RCC 7860 (cell line): ENCODE data around the gene MOCOS.
A peak's percentile ranks its signal among the peaks of the same experiment; 100 is the strongest.

Source experiments
- DNase-seq: peaks from one replicate; pipeline ENCODE4 v3.0.0-alpha.2; 2015; ENCODE audit warnings: low spot score
- FAIRE-seq: peaks from 2 replicates; lab custom pipeline; 2012; peaks lifted over from hg19 to GRCh38; lab: Jason Lieb, UNC

The MOCOS gene

GRCh38 chr18:36265015-36265414 lies 77.7 kb downstream of the MOCOS start:
- DNase-seq (no peak), FAIRE-seq (no peak)

GRCh38 chr18:36269157-36269556 lies 81.9 kb downstream of the MOCOS start:
- DNase-seq (no peak), FAIRE-seq (no peak)

- no peak for FAIRE-seq
- DNase-seq = no peak
Measured at GRCh38 chr18:36271153-36271552, 83.9 kb downstream of the MOCOS start.

GRCh38 chr18:36273347-36273746 lies 86.0 kb downstream of the MOCOS start:
- no peak for FAIRE-seq
- no peak for DNase-seq

- FAIRE-seq = no peak
- DNase-seq = no peak
Measured at GRCh38 chr18:36274083-36274715, 86.9 kb downstream of the MOCOS start.

- DNase-seq (no peak), FAIRE-seq (no peak)
Measured at GRCh38 chr18:36275561-36275960, 88.3 kb downstream of the MOCOS start.

GRCh38 chr18:36279001-36279400 lies 91.7 kb downstream of the MOCOS start:
- FAIRE-seq = no peak
- DNase-seq = no peak

- FAIRE-seq (no peak), DNase-seq (no peak)
Measured at GRCh38 chr18:36281936-36282335, 94.6 kb downstream of the MOCOS start.

- no peak for FAIRE-seq
Measured at GRCh38 chr18:36283448-36283847, 96.2 kb downstream of the MOCOS start.

GRCh38 chr18:36284268-36284667 lies 97.0 kb downstream of the MOCOS start:
- FAIRE-seq (no peak), DNase-seq (no peak)

More at GRCh38 chr18:36283448-36283847, 96.2 kb downstream of the MOCOS start:
- no peak for DNase-seq

GRCh38 chr18:36284671-36285295 lies 97.5 kb downstream of the MOCOS start:
- FAIRE-seq (peak; percentile 69), DNase-seq (peak; percentile 53)

- FAIRE-seq = no peak
- DNase-seq = no peak
Measured at GRCh38 chr18:36287653-36288052, 100.4 kb downstream of the MOCOS start.

- DNase-seq (no peak), FAIRE-seq (no peak)
Measured at GRCh38 chr18:36288689-36289088, 101.4 kb downstream of the MOCOS start.

- no peak for FAIRE-seq
- DNase-seq = peak; percentile 67
Measured at GRCh38 chr18:36294031-36294430, 106.7 kb downstream of the MOCOS start.

GRCh38 chr18:36295214-36295613 lies 107.9 kb downstream of the MOCOS start:
- DNase-seq (no peak), FAIRE-seq (no peak)

- FAIRE-seq (no peak), DNase-seq (no peak)
Measured at GRCh38 chr18:36295880-36296301, 108.6 kb downstream of the MOCOS start.

- DNase-seq = peak; percentile 66
- FAIRE-seq = no peak
Measured at GRCh38 chr18:36296650-36297416, 109.5 kb downstream of the MOCOS start.

- DNase-seq (peak; percentile 64), FAIRE-seq (no peak)
Measured at GRCh38 chr18:36297417-36298125, 110.3 kb downstream of the MOCOS start, which contains the start of gene FHOD3. Gene FHOD3 (plus strand): TSS chr18:36297713. CDS start chr18:36297836, 123 bp downstream.

- FAIRE-seq (no peak), DNase-seq (no peak)
Measured at GRCh38 chr18:36298126-36298741, 110.9 kb downstream of the MOCOS start.

GRCh38 chr18:36299015-36299414 lies 111.7 kb downstream of the MOCOS start:
- FAIRE-seq (no peak), DNase-seq (no peak)

GRCh38 chr18:36300211-36300610 lies 112.9 kb downstream of the MOCOS start:
- FAIRE-seq (no peak), DNase-seq (no peak)
